Ishikawa (cell line): ENCODE data around the gene NANP.

Source experiments
- CEBPB ChIP-seq: IDR thresholded peaks from 2 replicates; pipeline ENCODE4 v1.6.1; 2012
- CREB1 ChIP-seq: IDR thresholded peaks from 2 replicates; pipeline ENCODE4 v1.6.1; 2012; ENCODE audit warnings: low read depth
- EGR1 ChIP-seq: IDR thresholded peaks from 2 replicates; pipeline ENCODE4 v1.6.1; 2012
- EP300 ChIP-seq: IDR thresholded peaks from 2 replicates; pipeline ENCODE4 v1.6.1; 2012; ENCODE audit warnings: borderline replicate concordance
- FOXM1 ChIP-seq: IDR thresholded peaks from 2 replicates; pipeline ENCODE4 v1.6.1; 2012; ENCODE audit warnings: low read depth, borderline replicate concordance
- NFIC ChIP-seq: IDR thresholded peaks from 2 replicates; pipeline ENCODE4 v1.6.1; 2012
- RAD21 ChIP-seq: IDR thresholded peaks from 2 replicates; pipeline ENCODE4 v1.6.1; 2012; ENCODE audit warnings: low read depth
- TAF1 ChIP-seq: IDR thresholded peaks from 2 replicates; pipeline ENCODE4 v1.6.1; 2012; ENCODE audit warnings: low read depth, mild to moderate bottlenecking
- TCF12 ChIP-seq: IDR thresholded peaks from 2 replicates; pipeline ENCODE4 v1.6.1; 2012; ENCODE audit warnings: low read depth
- TEAD4 ChIP-seq: IDR thresholded peaks from 2 replicates; pipeline ENCODE4 v1.6.1; 2012
- USF1 ChIP-seq: IDR thresholded peaks from 2 replicates; pipeline ENCODE4 v1.6.1; 2012
- YY1 ChIP-seq: IDR thresholded peaks from 2 replicates; pipeline ENCODE4 v1.6.1; 2012; ENCODE audit warnings: low read depth
- ZBTB7A ChIP-seq: IDR thresholded peaks from 2 replicates; pipeline ENCODE4 v1.6.1; 2012; ENCODE audit warnings: low read depth
- TF ChIP-seq, protein P1 (sequence below): IDR thresholded peaks from 2 replicates; pipeline ENCODE4 v1.6.1; 2012
- TF ChIP-seq, protein P2 (sequence below): IDR thresholded peaks from 2 replicates; pipeline ENCODE4 v1.6.1; 2012; ENCODE audit warnings: low read depth, mild to moderate bottlenecking

The NANP gene

DNA sequence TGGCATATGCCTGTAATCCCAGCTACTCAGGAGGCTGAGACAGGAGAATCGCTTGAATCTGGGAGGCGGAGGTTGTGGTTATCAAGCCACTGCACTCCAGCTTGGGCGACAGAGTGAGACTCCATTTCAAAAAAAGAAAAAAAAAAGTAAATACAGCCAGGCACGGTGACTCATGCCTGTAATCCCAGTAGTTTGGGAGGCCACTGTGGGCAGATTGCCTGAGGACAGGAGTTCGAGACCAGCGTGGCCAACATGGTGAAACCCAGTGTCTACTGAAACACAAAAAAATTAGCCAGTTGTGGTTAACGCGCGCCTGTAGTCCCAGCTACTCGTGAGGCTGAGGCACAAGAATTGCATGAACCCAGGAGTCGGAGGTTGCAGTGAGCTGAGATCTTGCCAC, 36.9 kb downstream of the NANP start:
- TF ChIP-seq USF1: no peak
- no peak for TF ChIP-seq NFIC
- TF ChIP-seq, protein P1, sequence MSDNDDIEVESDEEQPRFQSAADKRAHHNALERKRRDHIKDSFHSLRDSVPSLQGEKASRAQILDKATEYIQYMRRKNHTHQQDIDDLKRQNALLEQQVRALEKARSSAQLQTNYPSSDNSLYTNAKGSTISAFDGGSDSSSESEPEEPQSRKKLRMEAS: no peak
- TF ChIP-seq EP300: no peak
- TF ChIP-seq RAD21: no peak
- TF ChIP-seq TEAD4: no peak
- TF ChIP-seq TCF12: no peak
- TF ChIP-seq CREB1: no peak
- TF ChIP-seq YY1: no peak
- no peak for TF ChIP-seq CEBPB
- TF ChIP-seq, protein P2, sequence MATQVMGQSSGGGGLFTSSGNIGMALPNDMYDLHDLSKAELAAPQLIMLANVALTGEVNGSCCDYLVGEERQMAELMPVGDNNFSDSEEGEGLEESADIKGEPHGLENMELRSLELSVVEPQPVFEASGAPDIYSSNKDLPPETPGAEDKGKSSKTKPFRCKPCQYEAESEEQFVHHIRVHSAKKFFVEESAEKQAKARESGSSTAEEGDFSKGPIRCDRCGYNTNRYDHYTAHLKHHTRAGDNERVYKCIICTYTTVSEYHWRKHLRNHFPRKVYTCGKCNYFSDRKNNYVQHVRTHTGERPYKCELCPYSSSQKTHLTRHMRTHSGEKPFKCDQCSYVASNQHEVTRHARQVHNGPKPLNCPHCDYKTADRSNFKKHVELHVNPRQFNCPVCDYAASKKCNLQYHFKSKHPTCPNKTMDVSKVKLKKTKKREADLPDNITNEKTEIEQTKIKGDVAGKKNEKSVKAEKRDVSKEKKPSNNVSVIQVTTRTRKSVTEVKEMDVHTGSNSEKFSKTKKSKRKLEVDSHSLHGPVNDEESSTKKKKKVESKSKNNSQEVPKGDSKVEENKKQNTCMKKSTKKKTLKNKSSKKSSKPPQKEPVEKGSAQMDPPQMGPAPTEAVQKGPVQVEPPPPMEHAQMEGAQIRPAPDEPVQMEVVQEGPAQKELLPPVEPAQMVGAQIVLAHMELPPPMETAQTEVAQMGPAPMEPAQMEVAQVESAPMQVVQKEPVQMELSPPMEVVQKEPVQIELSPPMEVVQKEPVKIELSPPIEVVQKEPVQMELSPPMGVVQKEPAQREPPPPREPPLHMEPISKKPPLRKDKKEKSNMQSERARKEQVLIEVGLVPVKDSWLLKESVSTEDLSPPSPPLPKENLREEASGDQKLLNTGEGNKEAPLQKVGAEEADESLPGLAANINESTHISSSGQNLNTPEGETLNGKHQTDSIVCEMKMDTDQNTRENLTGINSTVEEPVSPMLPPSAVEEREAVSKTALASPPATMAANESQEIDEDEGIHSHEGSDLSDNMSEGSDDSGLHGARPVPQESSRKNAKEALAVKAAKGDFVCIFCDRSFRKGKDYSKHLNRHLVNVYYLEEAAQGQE: no peak
- no peak for TF ChIP-seq TAF1
- TF ChIP-seq EGR1: no peak
- TF ChIP-seq ZBTB7A: no peak
- no peak for TF ChIP-seq FOXM1

GRCh38 chr20:25584905-25585704, 38.7 kb downstream of the NANP start, which contains the start of gene NINL:
TSS of gene NINL (minus strand) at chr20:25585531. CDS start at chr20:25526587, 58,944 bp downstream.
- TF ChIP-seq YY1 (no peak), ZBTB7A (no peak), FOXM1 (no peak), TEAD4 (no peak; the same call in 1 of the 2 replicates), EGR1 (peak; percentile 67), TCF12 (0 out of 2 replicates have a peak, but pooled peaks have one; percentile 14), TAF1 (peak; percentile 37; the same call in 1 of the 2 replicates), CREB1 (no peak)
- TF ChIP-seq, protein P2: no peak
- TF ChIP-seq, protein P1: peak; percentile 52

- TF ChIP-seq, protein P1: no peak
- TF ChIP-seq, protein P2: no peak
- TF ChIP-seq EP300: no peak
- no peak for TF ChIP-seq CEBPB
- no peak for TF ChIP-seq NFIC
- TF ChIP-seq RAD21: no peak
- no peak for TF ChIP-seq TCF12
- TF ChIP-seq CREB1: no peak
- no peak for TF ChIP-seq YY1
- no peak for TF ChIP-seq TAF1
- TF ChIP-seq ZBTB7A: no peak
- TF ChIP-seq FOXM1: no peak
- TF ChIP-seq TEAD4: no peak
These were observed 43.1 kb downstream of the NANP start for GRCh38 chr20:25580711-25581110.

DNA sequence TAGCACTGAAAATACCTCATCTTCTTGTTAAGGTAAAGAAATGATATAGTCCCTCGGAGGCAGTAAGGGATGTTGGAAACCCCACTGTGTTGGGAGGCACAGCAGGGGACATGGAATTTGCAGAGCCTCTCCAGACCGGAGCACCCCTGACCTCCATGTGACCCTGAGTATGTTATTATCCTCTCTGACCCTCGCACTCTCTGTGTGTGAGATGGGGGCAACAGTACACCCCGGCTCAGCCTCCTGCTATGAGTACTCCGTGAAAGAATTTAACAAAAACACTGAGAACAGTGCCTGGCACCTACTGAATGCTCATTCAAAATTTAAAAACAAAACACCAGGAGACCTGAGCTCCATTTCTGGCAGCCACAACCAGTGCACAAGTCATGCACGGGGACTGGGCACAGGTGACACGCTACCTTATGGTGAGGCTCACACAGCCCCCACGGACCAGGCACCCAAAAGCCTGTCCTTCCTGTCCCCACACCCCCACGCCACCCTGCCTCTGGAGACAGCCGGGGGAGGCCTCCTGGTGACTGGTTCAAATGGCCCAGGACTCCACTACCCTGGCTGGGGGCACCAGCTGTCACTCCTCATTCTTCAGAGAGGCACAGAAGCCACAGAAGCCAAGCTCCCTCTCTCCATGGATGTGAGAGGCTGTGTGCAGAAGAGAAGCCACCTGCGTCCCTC, 44.6 kb downstream of the NANP start:
- TF ChIP-seq USF1 (no peak), TEAD4 (peak; percentile 49), RAD21 (no peak), TCF12 (peak; percentile 24; the same call in 1 of the 2 replicates), YY1 (no peak), ZBTB7A (no peak), NFIC (no peak), TAF1 (no peak), CREB1 (no peak), EP300 (no peak), CEBPB (no peak), EGR1 (no peak), FOXM1 (no peak)
- TF ChIP-seq, protein P1: 0 out of 2 replicates have a peak, but pooled peaks have one; percentile 15
- TF ChIP-seq, protein P2: no peak
